GM12892 (cell line): ENCODE data around the gene PNCK.
"Not testable (repeated sequence)": the region's sequence is repeated elsewhere in the genome, so short reads cannot be mapped to it uniquely, and the experiment has no call there.

ENCODE experiments used
- DNase-seq: peaks from one replicate; pipeline ENCODE4 v3.0.0; 2011; ENCODE audit not compliant: insufficient read length
- FAIRE-seq: peaks from 2 replicates; lab custom pipeline; 2011; peaks lifted over from hg19 to GRCh38; lab: Jason Lieb, UNC
- POLR2A ChIP-seq: IDR thresholded peaks from 2 replicates; pipeline ENCODE4 v1.6.1; 2011; ENCODE audit warnings: low read depth, low read length, control low read depth
- POLR2AphosphoS5 ChIP-seq: IDR thresholded peaks from 2 replicates; pipeline ENCODE4 v1.6.1; 2011; ENCODE audit warnings: low read depth, low read length, control low read depth
- TAF1 ChIP-seq: IDR thresholded peaks from 2 replicates; pipeline ENCODE4 v1.6.1; 2011; ENCODE audit warnings: low read depth, mild to moderate bottlenecking, control low read depth, low read length, borderline replicate concordance

Gene PNCK

GRCh38 chrX:153688071-153688470, 14.5 kb upstream of the PNCK start:
- FAIRE-seq (no peak), DNase-seq (no peak)
- TF ChIP-seq POLR2A, result no peak

- FAIRE-seq, result no peak
Measured at GRCh38 chrX:153687121-153688039, 13.8 kb upstream of the PNCK start, which contains the start of gene SLC6A8. TSS of gene SLC6A8 (plus strand) at chrX:153687926. CDS start at chrX:153688575, 649 bp downstream.

GRCh38 chrX:153686711-153687110, 13.1 kb upstream of the PNCK start:
- DNase-seq (no peak), FAIRE-seq (no peak)
- TF ChIP-seq POLR2AphosphoS5 (no peak), TAF1 (no peak), POLR2A (no peak)

More at GRCh38 chrX:153687121-153688039, 13.8 kb upstream of the PNCK start, which contains the start of gene SLC6A8:
- TF ChIP-seq POLR2AphosphoS5 (no peak), TAF1 (no peak), POLR2A (no peak)
- DNase-seq, result no peak

- DNase-seq, result no peak
- no peak for FAIRE-seq
- TF ChIP-seq POLR2A, result no peak
Measured at GRCh38 chrX:153685751-153686696, 12.4 kb upstream of the PNCK start.

GRCh38 chrX:153685156-153685536, 11.5 kb upstream of the PNCK start:
- no peak for FAIRE-seq
- TF ChIP-seq POLR2AphosphoS5 (no peak), TAF1 (no peak), POLR2A (no peak)
- DNase-seq, result no peak

GRCh38 chrX:153684467-153685155, 11.0 kb upstream of the PNCK start:
- FAIRE-seq (no peak), DNase-seq (no peak)
- no peak for TF ChIP-seq POLR2AphosphoS5
- TF ChIP-seq TAF1, result no peak
- no peak for TF ChIP-seq POLR2A

GRCh38 chrX:153683486-153683885, 9.9 kb upstream of the PNCK start:
- DNase-seq, FAIRE-seq: not testable (repeated sequence)

- TF ChIP-seq POLR2AphosphoS5 (no peak), POLR2A (no peak)
- FAIRE-seq (no peak), DNase-seq (no peak)
Measured at GRCh38 chrX:153681175-153681574, 7.6 kb upstream of the PNCK start.

GRCh38 chrX:153674219-153674851, 722 bp upstream of the PNCK start:
- FAIRE-seq (no peak), DNase-seq (no peak)
- TF ChIP-seq TAF1 (no peak), POLR2AphosphoS5 (no peak)

- no peak for FAIRE-seq
- TF ChIP-seq TAF1 (no peak), POLR2A (no peak), POLR2AphosphoS5 (no peak)
- no peak for DNase-seq
Measured at GRCh38 chrX:153672531-153673427, 834 bp downstream of the PNCK start.
